ENCODE results near the gene COQ10B. TPM values are rescaled to one million over a fixed set of nuclear protein-coding genes. Genes with fewer than 3 reads are reported as not detected.

COQ10B gene
- total RNA-seq, 2 donors from 2014 or later: 15.5 to 38.5 TPM

DNA sequence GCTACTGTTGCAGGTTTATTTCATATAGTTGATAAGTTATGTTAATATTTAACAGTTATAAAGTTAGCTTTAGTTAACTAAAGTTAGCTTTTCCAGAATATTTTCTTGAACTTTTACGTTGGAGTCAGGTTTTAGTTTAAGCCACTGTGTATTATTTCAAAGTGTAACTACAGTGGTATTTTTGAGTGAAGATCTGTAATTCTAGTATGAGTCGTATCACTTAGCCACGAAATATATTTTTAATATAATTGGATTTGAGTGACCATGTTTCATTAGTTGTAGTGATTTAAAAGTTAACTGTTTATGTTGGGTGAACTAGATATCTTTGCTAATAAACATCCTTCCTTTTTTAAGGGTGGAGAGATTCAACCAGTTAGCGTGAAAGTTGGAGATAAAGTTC lies 49.3 kb downstream of the COQ10B start:
- H3K4me1 ChIP-seq: peaks cover 5% of the 10 kb centered on the region
- no peaks in the 10 kb centered on the region for H3K27me3 ChIP-seq
- no peaks in the 10 kb centered on the region for H3K9me3 ChIP-seq
- intact Hi-C loops (cut with DNase I): no loop called here
- H3K27ac ChIP-seq: peak overlapping the region; percentile 46
- TF ChIP-seq, protein P1, sequence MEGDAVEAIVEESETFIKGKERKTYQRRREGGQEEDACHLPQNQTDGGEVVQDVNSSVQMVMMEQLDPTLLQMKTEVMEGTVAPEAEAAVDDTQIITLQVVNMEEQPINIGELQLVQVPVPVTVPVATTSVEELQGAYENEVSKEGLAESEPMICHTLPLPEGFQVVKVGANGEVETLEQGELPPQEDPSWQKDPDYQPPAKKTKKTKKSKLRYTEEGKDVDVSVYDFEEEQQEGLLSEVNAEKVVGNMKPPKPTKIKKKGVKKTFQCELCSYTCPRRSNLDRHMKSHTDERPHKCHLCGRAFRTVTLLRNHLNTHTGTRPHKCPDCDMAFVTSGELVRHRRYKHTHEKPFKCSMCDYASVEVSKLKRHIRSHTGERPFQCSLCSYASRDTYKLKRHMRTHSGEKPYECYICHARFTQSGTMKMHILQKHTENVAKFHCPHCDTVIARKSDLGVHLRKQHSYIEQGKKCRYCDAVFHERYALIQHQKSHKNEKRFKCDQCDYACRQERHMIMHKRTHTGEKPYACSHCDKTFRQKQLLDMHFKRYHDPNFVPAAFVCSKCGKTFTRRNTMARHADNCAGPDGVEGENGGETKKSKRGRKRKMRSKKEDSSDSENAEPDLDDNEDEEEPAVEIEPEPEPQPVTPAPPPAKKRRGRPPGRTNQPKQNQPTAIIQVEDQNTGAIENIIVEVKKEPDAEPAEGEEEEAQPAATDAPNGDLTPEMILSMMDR (IDR thresholded peaks at IDR 0.05): no peak
- H3K9ac ChIP-seq (ENCODE audit: low read depth in 2 of 2, low read length in 2 of 2): peak overlapping the region in 1 of 2 donors; percentile 48
- H3K4me3 ChIP-seq: no peak overlapping the region
- peaks cover 4% of the 10 kb centered on the region for H3K36me3 ChIP-seq
- no peak for DNase-seq

DNA sequence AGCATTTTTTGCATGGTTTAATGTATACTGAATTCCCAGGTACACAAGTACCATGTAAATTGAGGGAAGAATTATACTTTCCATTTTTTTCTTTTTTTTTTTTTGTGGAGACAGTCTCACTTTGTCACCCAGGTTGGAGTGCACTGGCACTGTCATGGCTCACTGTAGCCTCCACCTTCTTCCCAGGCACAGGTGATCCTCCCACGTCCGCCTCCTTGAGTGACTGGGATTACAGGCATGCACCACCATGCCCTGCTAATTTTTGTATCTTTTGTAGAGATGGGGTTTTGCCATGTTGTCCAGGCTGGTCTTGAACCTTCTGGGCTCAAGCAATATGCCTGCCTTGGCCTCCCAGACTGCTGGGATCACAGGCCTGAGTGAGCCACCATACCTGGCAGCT lies 50.6 kb downstream of the COQ10B start:
- H3K9me3 ChIP-seq: no peaks in the 10 kb centered on the region
- peaks cover 5% of the 10 kb centered on the region for H3K4me1 ChIP-seq
- no peak for DNase-seq
- no peaks in the 10 kb centered on the region for H3K27me3 ChIP-seq
- intact Hi-C loops (cut with DNase I): no loop called here
- peaks cover 4% of the 10 kb centered on the region for H3K36me3 ChIP-seq
- H3K4me3 ChIP-seq: no peak overlapping the region
- H3K27ac ChIP-seq: no peak overlapping the region
- no peak overlapping the region for H3K9ac ChIP-seq (ENCODE audit: low read depth in 2 of 2, low read length in 2 of 2)
- TF ChIP-seq, protein P1 (IDR thresholded peaks at IDR 0.05): no peak

DNA sequence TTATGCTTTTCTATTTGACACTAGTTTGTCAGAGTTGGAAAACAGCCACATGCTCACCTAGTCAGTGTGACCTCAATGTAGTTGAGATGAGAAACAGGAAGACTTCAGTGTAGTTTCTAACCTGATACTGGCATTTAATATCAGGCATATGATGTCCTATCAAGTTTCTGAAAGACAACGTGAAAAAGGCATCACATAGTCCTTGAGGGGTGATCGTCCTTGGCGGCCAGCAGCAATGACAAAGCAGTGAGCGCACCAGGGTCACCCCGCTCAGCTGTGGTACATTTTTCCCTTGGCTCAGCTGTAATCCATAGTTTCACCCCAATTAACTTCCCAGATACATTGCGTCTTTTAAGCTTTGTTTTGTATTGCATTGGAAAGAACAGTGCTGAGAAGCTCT lies 51.2 kb downstream of the COQ10B start:
- Histone ChIP-seq H3K36me3 (peaks cover 4% of the 10 kb centered on the region), H3K4me3 (no peak overlapping the region), H3K27ac (no peak overlapping the region), H3K27me3 (no peaks in the 10 kb centered on the region), H3K4me1 (peaks cover 5% of the 10 kb centered on the region), H3K9ac (ENCODE audit: low read depth in 2 of 2, low read length in 2 of 2) (no peak overlapping the region), H3K9me3 (no peaks in the 10 kb centered on the region)
- intact Hi-C loops (cut with DNase I): no loop called here
- TF ChIP-seq, protein P1 (IDR thresholded peaks at IDR 0.05): no peak
- DNase-seq: no peak

DNA sequence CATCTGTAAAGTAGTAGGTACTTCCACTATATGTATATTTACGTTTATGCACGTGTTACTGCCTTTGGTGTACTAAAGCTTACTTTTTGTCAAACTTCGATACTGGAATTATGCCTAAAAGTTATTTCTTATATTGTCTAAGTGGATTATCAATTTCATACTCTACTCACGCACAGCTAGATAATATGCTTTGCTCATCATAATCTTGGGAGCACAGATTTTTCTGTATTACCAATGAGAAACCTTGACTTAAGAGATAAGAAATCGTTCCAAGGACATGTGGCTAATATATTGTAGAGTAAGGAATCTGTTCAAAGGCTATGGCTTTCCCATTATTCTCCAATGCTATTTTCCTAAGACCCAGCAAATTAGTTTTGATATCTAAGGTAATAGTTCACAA lies 53.3 kb downstream of the COQ10B start:
- Histone ChIP-seq H3K4me3 (no peak overlapping the region), H3K36me3 (peaks cover 4% of the 10 kb centered on the region), H3K4me1 (peaks cover 5% of the 10 kb centered on the region), H3K9ac (ENCODE audit: low read depth in 2 of 2, low read length in 2 of 2) (no peak overlapping the region), H3K27me3 (no peaks in the 10 kb centered on the region), H3K9me3 (no peaks in the 10 kb centered on the region), H3K27ac (no peak overlapping the region)
- intact Hi-C loops (cut with DNase I): no loop called here
- no peak for DNase-seq
- TF ChIP-seq, protein P1 (IDR thresholded peaks at IDR 0.05): no peak

DNA sequence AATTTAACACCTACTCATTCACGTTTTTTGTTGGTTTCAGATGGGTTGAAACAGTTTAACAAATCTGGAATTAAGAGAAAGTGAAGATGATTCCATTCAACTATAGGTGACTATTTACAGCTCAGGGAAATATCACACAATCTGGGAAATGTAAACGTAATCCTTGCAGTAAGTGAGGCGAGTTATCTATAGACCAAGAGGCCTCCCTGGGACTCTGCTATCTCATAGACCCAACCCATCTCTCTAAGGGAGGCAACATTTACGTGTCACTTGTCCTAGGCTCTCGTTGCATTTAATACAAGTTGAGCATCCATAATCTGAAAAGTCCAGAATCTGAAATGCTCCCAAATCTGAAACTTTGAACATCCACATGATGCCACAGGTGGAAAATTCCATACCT lies 60.6 kb downstream of the COQ10B start:
- intact Hi-C loops (cut with DNase I): loop anchor here (10.0 kb wide), 2 partner anchors 59 to 191 kb away; partner anchors contain the start of genes COQ10B and MARS2
- Histone ChIP-seq H3K4me1 (no peaks in the 10 kb centered on the region), H3K4me3 (no peak overlapping the region), H3K27me3 (no peaks in the 10 kb centered on the region), H3K36me3 (no peaks in the 10 kb centered on the region), H3K9ac (ENCODE audit: low read depth in 2 of 2, low read length in 2 of 2) (no peak overlapping the region), H3K9me3 (no peaks in the 10 kb centered on the region), H3K27ac (no peak overlapping the region)
- DNase-seq: no peak
- TF ChIP-seq, protein P1 (IDR thresholded peaks at IDR 0.05): no peak

Data from colonic mucosa (tissue), 4 donors.